VCaP (cell line): Measurements from ENCODE around the gene WDR90.

Source experiments
- H3K27ac ChIP-seq: fragments of 450-650 bp; 2 replicates; pipeline ENCODE4 v1.5.1; 2017
- CTCF ChIP-seq: fragments of 450-650 bp; conservative IDR thresholded peaks from 2 replicates; pipeline ENCODE4 v1.5.1; 2017; ENCODE audit warnings: mild to moderate bottlenecking, moderate library complexity

WDR90 gene

GRCh38 chr16:659618-660017 lies 10.5 kb downstream of the WDR90 start:
- no peak for TF ChIP-seq CTCF
- peak overlapping the region; percentile 81; the same call in 1 of the 2 replicates for H3K27ac ChIP-seq

- no peak for TF ChIP-seq CTCF
- peak overlapping the region; percentile 81 for H3K27ac ChIP-seq
Measured at GRCh38 chr16:660132-660458, 10.9 kb downstream of the WDR90 start.

- H3K27ac ChIP-seq: peak overlapping the region; percentile 81
- TF ChIP-seq CTCF: peak; percentile 58
Measured at GRCh38 chr16:660459-661183, 11.5 kb downstream of the WDR90 start.

GRCh38 chr16:661184-661821 lies 12.1 kb downstream of the WDR90 start:
- peak overlapping the region; percentile 81 for H3K27ac ChIP-seq

GRCh38 chr16:662095-662494 lies 12.9 kb downstream of the WDR90 start:
- TF ChIP-seq CTCF: no peak
- H3K27ac ChIP-seq: peak overlapping the region; percentile 81

More at GRCh38 chr16:661184-661821, 12.1 kb downstream of the WDR90 start:
- no peak for TF ChIP-seq CTCF

- TF ChIP-seq CTCF: no peak
- no peak overlapping the region for H3K27ac ChIP-seq
Measured at GRCh38 chr16:662597-662996, 13.4 kb downstream of the WDR90 start.

- peak overlapping the region; percentile 86 for H3K27ac ChIP-seq
- no peak for TF ChIP-seq CTCF
Measured at GRCh38 chr16:666572-666971, 17.4 kb downstream of the WDR90 start.
